HG03558 (cell line): ENCODE measurements around the gene CDK14.
"Not testable (repeated sequence)": the region's sequence is repeated elsewhere in the genome, so short reads cannot be mapped to it uniquely, and the experiment has no call there.

Source experiments
- ATAC-seq: cut with Tn5 transposase; IDR thresholded peaks from one replicate; pipeline ENCODE4 v1.9.1; 2021; ENCODE audit warnings: moderate number of reproducible peaks; ENCODE audit not compliant: unreplicated experiment; ENCODE audit errors: extremely low read depth

Gene CDK14

GRCh38 chr7:91164506-91164905 is 568.4 kb downstream of the CDK14 start:
- no peak for ATAC-seq

- peak; percentile 91 for ATAC-seq
Measured at GRCh38 chr7:91165006-91165845, 569.1 kb downstream of the CDK14 start.

GRCh38 chr7:91165846-91166230 is 569.7 kb downstream of the CDK14 start:
- peak; percentile 18 for ATAC-seq

GRCh38 chr7:91168871-91169829 is 573.0 kb downstream of the CDK14 start:
- ATAC-seq, result no peak

- no peak for ATAC-seq
Measured at GRCh38 chr7:91169830-91170191, 573.7 kb downstream of the CDK14 start.

- not testable (repeated sequence) for ATAC-seq
Measured at GRCh38 chr7:91173265-91173664, 577.1 kb downstream of the CDK14 start.

- no peak for ATAC-seq
Measured at GRCh38 chr7:91180746-91181145, 584.6 kb downstream of the CDK14 start.

GRCh38 chr7:91181949-91182348 is 585.8 kb downstream of the CDK14 start:
- no peak for ATAC-seq

- no peak for ATAC-seq
Measured at GRCh38 chr7:91182819-91183764, 587.0 kb downstream of the CDK14 start.

- ATAC-seq, result no peak
Measured at GRCh38 chr7:91185771-91186170, 589.6 kb downstream of the CDK14 start.

- no peak for ATAC-seq
Measured at GRCh38 chr7:91187061-91187460, 590.9 kb downstream of the CDK14 start.

- ATAC-seq, result no peak
Measured at GRCh38 chr7:91191771-91192170, 595.6 kb downstream of the CDK14 start.

- ATAC-seq, result no peak
Measured at GRCh38 chr7:91193141-91193540, 597.0 kb downstream of the CDK14 start.

- ATAC-seq, result no peak
Measured at GRCh38 chr7:91194841-91195240, 598.7 kb downstream of the CDK14 start.

GRCh38 chr7:91196058-91196457 is 599.9 kb downstream of the CDK14 start:
- no peak for ATAC-seq

- ATAC-seq, result no peak
Measured at GRCh38 chr7:91198371-91198770, 602.2 kb downstream of the CDK14 start.

GRCh38 chr7:91199601-91200000 is 603.5 kb downstream of the CDK14 start:
- no peak for ATAC-seq

GRCh38 chr7:91201442-91202113 is 605.5 kb downstream of the CDK14 start:
- ATAC-seq, result no peak

- ATAC-seq, result no peak
Measured at GRCh38 chr7:91206361-91206960, 610.3 kb downstream of the CDK14 start.
